Tibial nerve (tissue), 4 donors: Measurements from ENCODE around the gene CACNA1F.

Experiments
- CTCF ChIP-seq, 5 experiments: fragments of 200-600 bp in 3 of 5; fragments of 450-650 bp in 2 of 5; sonication (generic) in 3 of 5; IDR thresholded peaks; one replicate each; pipeline ENCODE4 v1.5.1; 2016 to 2019; ENCODE audit warnings: antibody characterized with exemption in 5 of 5, mild to moderate bottlenecking in 3 of 5, moderate library complexity in 2 of 5
- EP300 ChIP-seq, 2 donors: sonication (generic); formaldehyde crosslinking; IDR thresholded peaks; one replicate each; pipeline ENCODE4 v1.6.1; 2017; ENCODE audit warnings: antibody characterized with exemption in 2 of 2, mild to moderate bottlenecking in 1 of 2
- POLR2A ChIP-seq, 2 donors: fragments of 450-650 bp; IDR thresholded peaks; one replicate each; pipeline ENCODE4 v1.6.1; 2017; ENCODE audit warnings: antibody characterized with exemption in 2 of 2, mild to moderate bottlenecking in 2 of 2, moderate library complexity in 2 of 2

- TF ChIP-seq POLR2A (IDR thresholded peaks at IDR 0.05) = no peak
- no peak for TF ChIP-seq CTCF (IDR thresholded peaks at IDR 0.05)
- TF ChIP-seq EP300 (IDR thresholded peaks at IDR 0.05) = no peak
These were observed 56.5 kb downstream of the CACNA1F start for GRCh38 chrX:49176421-49177326.
